Middle frontal gyrus (tissue), 1 donor: ENCODE results near the gene BPIFB1.

Experiments
- DNase-seq: peaks from one replicate; pipeline ENCODE4 v3.0.0-alpha.2; 2015; ENCODE audit warnings: low spot score; ENCODE audit errors: extremely low spot score

Gene BPIFB1

GRCh38 chr20:33282991-33283555 is at the start of gene BPIFB1:
BPIFB1 (plus strand) TSS chr20:33283214; CDS start chr20:33286074, 2,860 bp downstream.
- DNase-seq = no peak

- DNase-seq = no peak
Observed at GRCh38 chr20:33234050-33234449, 49.0 kb upstream of the BPIFB1 start.

- DNase-seq = no peak
Observed at GRCh38 chr20:33235696-33236095, 47.3 kb upstream of the BPIFB1 start, which contains the start of gene BPIFA1. BPIFA1 (plus strand) TSS chr20:33235996; CDS start chr20:33237712, 1,716 bp downstream.

- DNase-seq = no peak
Observed at GRCh38 chr20:33236351-33236750, 46.7 kb upstream of the BPIFB1 start.

GRCh38 chr20:33237989-33238388 is 45.0 kb upstream of the BPIFB1 start:
- DNase-seq = no peak

- DNase-seq = no peak
Observed at GRCh38 chr20:33239418-33239817, 43.6 kb upstream of the BPIFB1 start.

GRCh38 chr20:33239979-33240736 is 42.9 kb upstream of the BPIFB1 start:
- DNase-seq = no peak

GRCh38 chr20:33240923-33241322 is 42.1 kb upstream of the BPIFB1 start:
- no peak for DNase-seq

GRCh38 chr20:33242319-33243100 is 40.5 kb upstream of the BPIFB1 start:
- no peak for DNase-seq

- no peak for DNase-seq
Observed at GRCh38 chr20:33246077-33246476, 36.9 kb upstream of the BPIFB1 start.

- DNase-seq = no peak
Observed at GRCh38 chr20:33249456-33249855, 33.6 kb upstream of the BPIFB1 start.

GRCh38 chr20:33250666-33251065 is 32.3 kb upstream of the BPIFB1 start:
- DNase-seq = no peak

- no peak for DNase-seq
Observed at GRCh38 chr20:33251496-33251895, 31.5 kb upstream of the BPIFB1 start.

- DNase-seq = no peak
Observed at GRCh38 chr20:33252460-33252859, 30.6 kb upstream of the BPIFB1 start.

GRCh38 chr20:33255005-33255404 is 28.0 kb upstream of the BPIFB1 start:
- no peak for DNase-seq

- DNase-seq = no peak
Observed at GRCh38 chr20:33257237-33257636, 25.8 kb upstream of the BPIFB1 start.

- DNase-seq = no peak
Observed at GRCh38 chr20:33259371-33259770, 23.6 kb upstream of the BPIFB1 start.

GRCh38 chr20:33261465-33261864 is 21.5 kb upstream of the BPIFB1 start:
- DNase-seq = no peak

- DNase-seq = no peak
Observed at GRCh38 chr20:33262658-33263065, 20.4 kb upstream of the BPIFB1 start.

- no peak for DNase-seq
Observed at GRCh38 chr20:33263784-33264183, 19.2 kb upstream of the BPIFB1 start.

GRCh38 chr20:33267701-33268100 is 15.3 kb upstream of the BPIFB1 start:
- no peak for DNase-seq
